Caki2 (cell line): ENCODE results near the gene GATAD1. TPM values are rescaled to one million over a fixed set of nuclear protein-coding genes. Genes with fewer than 3 reads are reported as not detected.
"Not testable (repeated sequence)": the region's sequence is repeated elsewhere in the genome, so short reads cannot be mapped to it uniquely, and the experiment has no call there.

Source experiments
- DNase-seq: peaks from one replicate; pipeline ENCODE4 v3.0.0-alpha.2; 2015; ENCODE audit warnings: low read depth
- in situ Hi-C: cut with HindIII; loops from 2 replicates; pipeline ENCODE4 v1.10.0; 2016; ENCODE audit warnings: low sequenced_read_pairs, low pct_unique_long_range_greater_than_20kb, mixed read lengths
- total RNA-seq: library from RNA; depleted of rRNA; stranded (reverse); fragments of >200 nt; shearing (Covaris generic); gene quantifications from 2 replicates; pipeline ENCODE4 v1.2.3, GENCODE V29; 2014; ENCODE audit warnings: low replicate concordance

Gene GATAD1
- total RNA-seq, 1 experiment from 2014 or later: 13.5 TPM

DNA sequence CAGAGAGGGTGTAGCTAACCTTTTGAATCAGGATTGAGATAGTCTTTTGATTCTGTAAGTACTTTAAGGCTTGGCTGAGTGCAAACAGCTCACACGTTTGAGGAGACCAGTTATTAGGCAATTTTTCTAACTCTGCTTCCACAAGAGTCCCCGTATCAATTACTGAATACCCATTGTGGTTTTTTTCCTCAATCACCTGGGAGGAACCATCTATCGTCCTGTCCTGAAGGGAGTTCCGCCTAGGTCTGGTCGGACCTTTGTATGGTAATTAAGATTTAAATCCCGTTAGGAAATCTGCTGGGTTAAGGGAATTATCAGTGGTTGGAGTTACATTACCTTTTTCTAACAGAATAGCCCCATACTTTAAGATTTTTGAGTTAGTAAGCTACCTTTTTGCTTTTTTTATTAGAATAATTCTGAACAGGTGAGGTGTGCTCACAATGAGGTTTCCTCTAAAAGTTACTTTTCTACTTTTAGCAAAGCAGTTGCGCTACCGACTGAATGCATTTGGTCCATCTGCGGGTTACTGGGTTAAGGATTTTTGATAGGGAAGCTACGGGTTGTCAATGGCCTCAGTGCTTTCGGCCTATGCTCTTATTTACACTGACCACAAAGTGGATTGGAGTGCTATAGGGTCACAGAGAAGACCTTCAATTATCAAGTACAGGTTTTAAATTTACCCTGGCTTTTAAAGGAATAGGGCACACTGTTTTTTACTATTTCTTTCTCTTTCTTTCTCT lies 28.7 kb downstream of the GATAD1 start:
- in situ Hi-C loops, DNase-seq: not testable (repeated sequence)

DNA sequence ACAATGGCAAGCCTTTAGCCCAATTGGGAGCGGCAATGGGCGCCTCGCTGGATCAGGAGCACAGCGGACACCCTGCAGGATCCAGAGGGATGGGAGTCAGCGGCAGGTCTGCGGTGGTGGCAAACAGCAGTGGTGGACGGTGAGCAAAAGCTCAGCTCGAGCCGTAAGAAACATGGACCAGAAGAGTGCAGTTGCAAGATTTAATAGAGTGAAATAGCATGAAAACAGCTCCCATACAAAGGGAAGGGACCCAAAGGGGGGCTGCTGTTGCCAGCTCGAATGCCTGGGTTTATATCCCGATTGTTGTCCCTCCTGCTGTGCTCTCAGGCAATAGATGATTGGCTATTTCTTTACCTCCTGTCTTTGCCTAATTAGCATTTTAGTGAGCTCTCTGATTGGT lies 30.4 kb downstream of the GATAD1 start, which contains the start of gene ERVW-1:
TSS of gene ERVW-1 (minus strand) at position 266 of the 400 bp plus-strand sequence. CDS start 7,565 bp downstream, outside the sequence.
- in situ Hi-C loops, DNase-seq: not testable (repeated sequence)

DNA sequence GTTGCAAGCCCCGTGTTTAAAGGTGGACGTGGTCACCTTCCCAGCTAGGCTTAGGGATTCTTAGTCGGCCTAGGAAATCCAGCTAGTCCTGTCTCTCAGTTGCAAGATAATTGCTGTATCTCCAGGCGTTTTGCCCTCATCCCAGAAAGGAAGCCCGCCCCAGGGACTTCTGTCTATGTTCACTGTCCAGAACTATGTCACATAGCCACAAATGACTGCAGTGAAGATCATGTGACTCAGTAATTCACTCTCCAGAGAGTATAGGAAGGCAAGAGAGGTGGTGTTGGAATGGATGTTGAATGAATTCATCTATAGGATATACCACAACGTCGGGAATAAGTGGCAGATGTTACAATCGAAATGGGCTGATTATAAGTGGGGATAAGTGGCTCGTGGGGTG lies 30.8 kb downstream of the GATAD1 start:
- in situ Hi-C loops: no loop called here

DNA sequence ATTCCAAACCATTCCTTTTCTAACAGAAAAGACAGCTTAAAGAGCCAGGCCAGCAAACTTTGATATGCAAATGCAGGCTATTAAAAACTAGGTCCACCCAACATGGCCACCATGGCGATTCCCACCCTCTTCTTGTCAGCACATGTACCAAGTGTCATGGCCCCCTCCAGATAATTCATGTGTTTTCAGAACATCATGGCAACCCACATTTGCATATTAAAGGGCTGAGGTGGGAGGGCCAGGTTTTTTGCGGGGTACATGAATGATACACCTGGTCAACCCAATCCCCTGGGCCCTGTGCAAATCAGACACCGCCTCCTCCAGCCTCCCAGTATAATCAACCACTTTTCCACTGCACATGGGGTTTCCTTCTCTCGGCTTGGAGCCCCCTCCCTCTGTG lies 31.4 kb downstream of the GATAD1 start:
- in situ Hi-C loops: no loop called here
- no peak for DNase-seq

More for the DNA sequence above, 30.8 kb downstream of the GATAD1 start:
- DNase-seq: no peak

DNA sequence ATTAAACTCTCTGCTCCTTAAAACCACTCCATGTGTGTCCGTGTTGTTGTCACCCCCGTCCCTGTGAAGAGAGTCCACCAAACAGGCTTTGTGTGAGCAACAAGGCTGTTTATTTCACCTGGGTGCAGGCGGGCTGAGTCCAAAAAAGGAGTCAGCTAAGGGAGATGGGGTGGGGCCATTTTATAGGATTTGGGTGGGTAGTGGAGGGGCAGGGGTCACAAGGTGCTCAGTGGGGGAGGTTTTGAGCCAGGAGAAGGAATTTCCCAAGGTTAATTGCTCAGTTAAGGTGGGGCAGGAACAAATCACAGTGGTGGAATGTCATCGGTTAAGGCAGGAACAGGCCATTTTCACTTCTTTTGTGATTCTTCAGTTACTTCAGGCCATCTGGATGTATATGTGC lies 31.9 kb downstream of the GATAD1 start:
- in situ Hi-C loops, DNase-seq: not testable (repeated sequence)

DNA sequence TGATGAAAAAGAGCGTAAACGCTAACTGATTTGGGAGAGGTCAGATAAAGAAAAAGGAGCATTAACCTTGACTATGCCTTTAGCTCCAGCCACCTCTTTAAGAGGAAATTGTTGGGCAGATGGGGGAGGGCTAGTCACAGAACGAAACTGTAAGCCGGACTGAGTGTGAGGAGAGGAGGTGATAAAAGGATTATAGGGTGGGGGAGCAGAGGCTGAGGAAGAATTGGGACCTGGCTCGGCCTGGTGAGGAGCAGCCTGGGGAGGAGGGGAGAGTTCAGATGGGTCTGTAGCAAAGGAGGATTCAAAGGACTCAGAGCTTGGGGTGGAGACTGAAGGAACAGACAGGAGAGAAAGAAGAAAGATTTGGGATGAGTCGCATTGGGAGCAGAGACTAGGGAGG lies 36.3 kb downstream of the GATAD1 start:
- DNase-seq, in situ Hi-C loops: not testable (repeated sequence)

DNA sequence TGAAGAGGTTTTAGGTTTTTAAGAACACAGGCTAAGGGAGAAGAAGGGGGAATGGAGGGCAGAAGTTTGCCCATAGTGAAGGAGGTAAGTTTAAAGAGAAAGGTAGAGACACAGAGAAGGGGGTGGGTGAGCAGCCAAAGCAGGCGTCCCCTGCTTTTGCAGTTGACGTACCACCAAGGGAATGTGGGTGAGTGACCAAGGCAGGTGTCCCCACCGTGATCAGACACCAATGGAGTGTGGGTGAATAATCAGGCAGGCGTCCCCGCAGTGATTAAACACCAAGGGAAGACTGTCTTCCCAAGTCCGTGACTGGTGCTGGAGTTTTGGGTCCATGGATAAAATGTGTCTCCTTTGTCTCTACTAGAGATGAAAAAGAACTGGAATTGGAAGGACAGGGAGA lies 36.9 kb downstream of the GATAD1 start:
- in situ Hi-C loops, DNase-seq: not testable (repeated sequence)

DNA sequence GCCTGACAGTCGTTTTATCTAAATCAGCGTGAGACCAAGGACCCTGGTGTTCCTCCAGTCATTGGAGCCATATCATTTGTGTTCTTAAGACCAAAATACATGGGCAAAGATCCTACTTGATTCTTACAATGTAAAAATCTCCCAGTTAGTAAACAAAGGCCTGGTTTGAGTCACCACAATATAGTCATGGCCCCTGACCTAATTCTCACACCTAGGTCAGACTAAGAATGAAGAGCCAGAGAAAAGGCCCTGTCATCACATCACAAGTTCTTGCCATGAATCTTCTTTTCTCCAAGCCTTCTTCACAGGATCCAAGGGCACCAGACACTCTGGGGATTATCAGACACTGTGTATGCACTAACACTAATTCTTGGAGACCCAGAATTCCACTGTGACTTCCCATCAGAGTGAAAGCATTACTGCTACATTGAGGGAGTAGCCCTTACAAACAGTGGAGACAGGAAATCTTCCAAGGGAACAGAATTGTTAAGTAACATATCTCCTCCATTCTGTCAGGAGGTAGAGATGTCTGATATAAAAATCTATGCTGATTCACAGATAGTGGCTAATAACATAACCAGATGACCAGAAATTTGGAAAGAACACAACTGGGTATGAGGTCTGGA lies 38.1 kb downstream of the GATAD1 start:
- in situ Hi-C loops: no loop called here
- no peak for DNase-seq

DNA sequence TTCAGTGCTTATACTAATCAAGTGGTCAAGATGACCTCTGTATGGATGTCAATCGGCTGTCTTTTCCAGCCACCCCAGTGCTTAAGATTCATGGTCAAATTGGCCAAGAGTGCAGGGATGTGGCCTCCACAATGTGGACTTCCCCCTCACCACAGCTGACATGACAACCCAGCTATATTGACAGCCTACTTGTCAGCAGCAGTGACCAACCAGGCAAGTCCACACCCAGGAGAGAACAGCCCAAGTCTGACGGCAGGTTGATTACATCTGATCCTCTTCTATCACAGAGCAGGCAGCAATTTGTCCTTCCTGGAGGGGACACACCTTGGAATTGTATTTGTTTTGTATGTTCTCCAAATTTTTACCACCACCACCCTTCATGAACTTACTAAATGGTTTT lies 38.7 kb downstream of the GATAD1 start:
- DNase-seq: no peak
- in situ Hi-C loops: no loop called here

DNA sequence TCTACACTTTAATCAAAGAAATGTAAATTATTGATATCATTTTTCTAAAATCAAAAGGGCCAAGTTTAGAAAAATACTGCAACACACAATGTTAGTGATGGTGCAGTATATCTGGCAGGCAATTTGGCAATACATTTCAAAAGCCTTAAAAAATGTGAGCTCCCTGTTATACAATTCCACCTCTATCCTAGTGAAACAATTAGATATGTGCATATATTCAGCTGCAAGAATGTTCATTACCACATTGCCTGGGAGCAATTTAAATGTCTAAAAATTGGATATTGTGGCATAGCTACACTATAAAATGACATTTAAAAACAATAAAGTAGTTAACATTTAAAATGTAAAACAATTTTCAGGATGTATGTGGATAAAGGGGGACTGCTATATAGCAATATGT lies 40.5 kb downstream of the GATAD1 start:
- in situ Hi-C loops: no loop called here
- no peak for DNase-seq

DNA sequence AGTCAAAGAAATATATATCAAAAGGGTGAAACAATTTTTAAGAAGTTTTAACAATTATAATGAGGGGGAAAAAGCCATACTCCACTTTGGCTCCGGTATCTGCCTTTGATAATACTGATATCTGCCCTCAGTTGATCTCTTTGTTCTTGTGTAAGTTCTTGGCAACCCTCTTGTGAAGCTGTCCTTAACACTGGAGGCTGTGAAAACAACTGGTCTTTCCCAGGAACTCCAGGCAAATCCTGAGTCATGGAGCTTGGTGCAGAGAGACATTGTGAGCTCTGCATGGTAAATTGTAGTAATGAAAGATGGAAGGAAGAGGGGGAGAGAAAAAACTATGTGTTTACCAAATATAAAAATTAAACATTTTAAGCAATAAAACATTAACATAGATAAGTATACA lies 42.4 kb downstream of the GATAD1 start:
- DNase-seq: no peak
- in situ Hi-C loops: no loop called here

DNA sequence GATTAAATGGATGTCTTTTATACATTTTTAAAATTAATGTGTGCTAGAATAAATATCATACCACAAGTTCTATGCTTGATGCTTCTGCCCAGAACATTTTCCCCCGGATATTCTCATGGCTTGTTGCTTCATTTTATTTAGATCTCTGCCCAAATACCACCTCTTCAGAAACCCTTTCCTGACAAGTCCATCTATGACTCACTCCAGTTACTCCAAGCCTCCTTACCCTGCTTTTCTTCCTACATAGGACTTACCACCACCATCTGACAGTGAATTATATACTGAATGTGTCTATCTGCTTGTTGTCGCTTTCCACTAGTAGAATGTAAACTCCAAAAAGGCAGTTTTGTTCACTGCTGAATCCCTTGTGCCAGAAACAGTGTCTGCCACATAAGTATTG lies 49.6 kb downstream of the GATAD1 start:
- no peak for DNase-seq
- in situ Hi-C loops: no loop called here

DNA sequence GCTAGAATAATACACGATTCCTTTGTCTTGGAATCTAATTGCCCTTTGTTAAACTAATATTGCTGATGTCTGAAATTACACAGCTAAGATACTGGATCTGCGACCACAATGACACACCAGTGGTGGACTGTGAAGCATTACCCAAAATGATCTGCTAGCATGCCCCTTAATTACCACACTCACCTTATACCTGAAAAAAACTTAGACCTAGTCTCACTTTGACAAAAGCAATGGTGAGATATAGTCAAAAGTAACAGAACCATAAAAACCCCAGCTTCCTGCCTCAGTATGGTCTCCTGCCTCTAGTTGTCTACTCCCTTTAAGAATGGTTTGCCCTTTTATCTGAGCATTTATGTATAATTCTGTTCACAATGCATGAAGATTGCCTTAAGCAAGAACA lies 51.3 kb downstream of the GATAD1 start:
- no peak for DNase-seq

DNA sequence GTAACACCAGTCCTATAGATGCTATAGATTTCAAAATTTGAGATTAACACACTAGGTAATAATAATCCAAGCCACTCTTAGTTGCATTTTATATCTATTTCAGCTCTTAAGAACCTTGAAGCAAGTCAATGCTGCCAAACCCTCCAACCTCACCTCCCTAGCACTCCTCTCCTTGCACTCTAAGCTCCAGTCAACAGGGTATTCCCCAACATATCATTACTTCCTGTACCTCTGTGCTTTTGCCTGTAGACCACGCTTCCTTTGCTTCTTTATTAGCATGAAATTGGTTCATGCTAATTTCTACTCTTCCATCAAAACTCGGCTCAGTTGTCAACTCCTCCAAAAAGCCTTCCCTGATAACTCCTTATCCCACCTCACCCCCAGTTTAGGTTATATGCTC lies 56.5 kb downstream of the GATAD1 start:
- in situ Hi-C loops: no loop called here
- no peak for DNase-seq

More for the DNA sequence above, 51.3 kb downstream of the GATAD1 start:
- in situ Hi-C loops: no loop called here

DNA sequence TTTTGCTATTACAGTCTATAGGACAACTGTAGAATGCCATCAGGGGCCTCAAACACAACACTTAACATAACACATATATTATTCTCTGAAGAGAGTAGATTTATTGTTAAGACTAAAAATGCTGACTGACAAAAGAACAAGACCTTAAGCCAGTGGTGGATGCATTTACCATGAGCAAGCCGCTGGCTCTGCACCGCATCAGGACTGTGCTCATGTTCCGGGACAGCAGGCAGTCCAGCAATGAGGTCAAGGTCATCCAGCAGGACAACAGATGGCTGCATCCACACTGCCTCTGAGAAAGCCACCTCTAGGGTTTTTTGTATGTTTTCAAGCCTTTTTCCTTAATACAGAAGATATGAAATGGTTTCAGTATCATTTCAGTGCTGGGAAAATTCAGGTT lies 57.3 kb downstream of the GATAD1 start:
- in situ Hi-C loops: no loop called here
- no peak for DNase-seq

DNA sequence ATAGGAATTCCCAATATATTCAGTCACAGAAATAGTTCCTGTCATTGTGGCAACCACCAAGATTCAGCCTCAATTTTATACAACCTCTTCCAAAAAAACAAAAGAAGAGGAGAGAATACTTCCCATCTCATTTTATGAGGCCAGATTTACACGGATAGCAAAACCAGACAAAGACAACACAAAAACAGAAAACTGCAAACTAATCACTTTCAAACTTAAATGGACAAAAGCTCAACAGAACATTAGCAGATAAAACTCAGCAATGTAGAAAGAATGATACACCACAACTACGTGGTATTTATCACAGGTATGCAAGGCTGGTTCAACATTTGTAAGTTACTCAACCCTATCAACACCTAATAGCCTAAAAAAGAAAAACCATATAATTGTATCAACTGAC lies 59.1 kb downstream of the GATAD1 start:
- in situ Hi-C loops: no loop called here
- DNase-seq: no peak

DNA sequence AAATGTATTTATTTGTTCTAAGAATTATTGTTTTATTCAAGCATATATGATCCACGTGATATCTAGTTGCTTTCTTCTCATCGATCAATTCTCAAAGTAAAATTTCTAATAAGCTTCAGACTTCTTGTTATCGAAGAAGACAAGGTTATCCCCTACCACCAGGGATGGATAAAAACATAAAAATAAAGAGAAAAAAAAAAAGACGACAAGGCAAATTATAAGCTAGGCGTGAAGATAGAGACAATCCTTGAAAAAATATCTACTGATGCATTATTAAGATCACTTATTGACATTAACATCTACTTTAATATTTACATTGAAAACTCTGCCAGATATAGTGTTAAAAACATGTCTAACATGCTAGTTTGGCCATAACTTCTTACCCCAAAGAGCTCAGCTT lies 61.7 kb downstream of the GATAD1 start:
- in situ Hi-C loops: no loop called here
- no peak for DNase-seq
